ENCODE data around the gene ICAM3.

ICAM3 gene

DNA sequence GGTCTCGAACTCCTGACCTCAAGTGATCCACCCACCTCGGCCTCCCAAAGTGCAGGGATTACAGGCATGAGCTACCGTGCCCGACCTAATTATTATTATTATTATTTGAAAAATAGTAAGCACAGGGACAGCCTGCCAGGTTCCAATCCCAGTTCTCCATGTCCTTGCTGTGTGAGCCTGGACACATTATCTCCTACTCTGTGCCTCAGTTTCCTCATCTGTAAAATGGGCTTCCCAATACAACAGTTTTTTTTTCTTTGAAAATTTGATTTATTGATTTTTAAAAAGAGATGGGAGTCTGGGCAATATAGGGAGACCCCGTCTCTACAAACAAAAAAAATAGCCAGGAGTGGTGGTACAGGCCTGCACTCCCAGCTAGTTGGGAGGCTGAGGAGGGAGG is 33.1 kb downstream of the ICAM3 start:
- no peak for DNase-seq (ENCODE audit: low read depth in 1 of 2, low spot score in 1 of 2)
- no peak for TF ChIP-seq JUND (IDR thresholded peaks at IDR 0.05; ENCODE audit: low read depth)
- in situ Hi-C loops (cut with HindIII; ENCODE audit: low pct_unique_long_range_greater_than_20kb, low sequenced_read_pairs): no loop called here

DNA sequence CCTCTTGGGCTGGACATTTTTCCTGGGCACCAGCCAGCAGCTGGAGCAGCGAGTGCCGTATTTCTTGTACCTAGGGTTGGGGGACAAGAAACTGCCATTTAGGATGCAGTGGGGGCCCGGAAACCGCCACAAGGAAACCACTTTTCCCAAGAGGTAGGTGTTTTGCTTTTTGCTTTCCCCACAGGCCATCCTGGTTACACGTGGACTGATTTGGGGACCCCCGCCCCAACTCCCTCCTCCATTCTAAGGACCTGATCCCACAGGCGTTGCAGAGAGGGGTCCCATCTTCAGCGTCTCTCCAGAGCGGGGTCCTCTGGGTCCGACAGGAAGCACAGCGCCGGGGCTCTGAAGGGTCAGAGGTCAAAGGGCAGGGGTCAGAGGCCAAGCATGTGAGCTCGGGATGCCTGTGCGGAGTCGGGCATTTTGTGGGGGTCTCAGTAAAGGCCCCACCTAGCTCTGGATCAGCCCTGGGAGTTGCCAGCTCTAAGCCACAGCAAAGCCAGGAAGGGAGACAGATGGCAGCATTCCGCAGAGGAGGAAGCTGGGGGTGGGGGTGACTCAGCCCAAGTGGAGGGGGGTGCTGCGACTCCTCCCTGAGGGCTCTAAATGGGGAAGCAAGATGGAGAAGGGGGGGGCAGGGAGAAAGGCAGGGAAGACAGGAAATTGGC is 34.2 kb downstream of the ICAM3 start:
- no peak for TF ChIP-seq JUND (IDR thresholded peaks at IDR 0.05; ENCODE audit: low read depth)
- DNase-seq (ENCODE audit: low read depth in 1 of 2, low spot score in 1 of 2): no peak
- in situ Hi-C loops (cut with HindIII; ENCODE audit: low pct_unique_long_range_greater_than_20kb, low sequenced_read_pairs): no loop called here

DNA sequence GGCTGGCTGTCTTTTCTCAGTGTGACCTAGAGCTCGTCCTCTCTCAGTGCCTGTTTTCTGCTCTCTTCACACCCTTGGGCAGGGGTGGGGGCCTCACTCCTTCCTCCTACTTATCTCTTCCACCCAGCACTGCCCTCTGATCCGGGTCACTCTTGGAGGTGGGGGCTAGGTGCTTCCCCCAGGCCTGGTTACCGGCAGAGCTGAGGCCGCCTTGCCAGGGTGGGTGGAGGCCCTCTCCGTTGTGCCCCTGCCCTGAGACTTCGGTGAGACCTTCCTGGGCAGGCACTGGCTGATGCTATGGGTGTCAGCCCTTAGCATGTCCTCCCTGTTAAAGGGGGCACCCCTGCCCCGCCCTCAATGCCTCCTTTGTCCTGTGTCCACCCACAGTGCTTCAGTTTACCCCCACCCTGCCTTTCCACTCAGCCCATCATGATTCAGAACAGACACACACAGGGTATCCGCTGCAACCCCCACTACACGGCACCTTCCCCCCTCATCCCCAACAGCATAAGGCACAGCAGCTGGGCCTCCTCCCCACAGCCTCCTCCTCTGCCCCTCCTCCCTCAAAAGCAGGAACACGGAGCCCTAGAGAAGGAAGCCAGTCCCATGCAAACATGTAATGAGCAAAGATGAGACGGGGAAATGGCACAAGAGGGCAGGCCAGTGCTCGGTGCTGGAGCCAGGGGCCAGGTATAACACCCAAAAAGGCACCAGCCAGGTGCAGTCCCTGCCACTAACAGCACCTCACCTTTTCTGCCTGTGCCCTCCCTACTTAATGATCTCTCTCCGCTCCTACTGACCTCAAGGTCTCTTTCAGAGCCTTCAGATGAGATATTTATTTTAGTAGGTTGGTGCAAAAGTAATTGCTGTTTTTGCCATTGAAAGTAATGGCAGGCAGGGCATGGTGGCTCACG is 39.6 kb downstream of the ICAM3 start:
- in situ Hi-C loops (cut with HindIII; ENCODE audit: low pct_unique_long_range_greater_than_20kb, low sequenced_read_pairs): no loop called here
- peak in 1 of 2 experiments; percentile 22 for DNase-seq (ENCODE audit: low read depth in 1 of 2, low spot score in 1 of 2)
- TF ChIP-seq JUND (IDR thresholded peaks at IDR 0.05; ENCODE audit: low read depth): no peak

DNA sequence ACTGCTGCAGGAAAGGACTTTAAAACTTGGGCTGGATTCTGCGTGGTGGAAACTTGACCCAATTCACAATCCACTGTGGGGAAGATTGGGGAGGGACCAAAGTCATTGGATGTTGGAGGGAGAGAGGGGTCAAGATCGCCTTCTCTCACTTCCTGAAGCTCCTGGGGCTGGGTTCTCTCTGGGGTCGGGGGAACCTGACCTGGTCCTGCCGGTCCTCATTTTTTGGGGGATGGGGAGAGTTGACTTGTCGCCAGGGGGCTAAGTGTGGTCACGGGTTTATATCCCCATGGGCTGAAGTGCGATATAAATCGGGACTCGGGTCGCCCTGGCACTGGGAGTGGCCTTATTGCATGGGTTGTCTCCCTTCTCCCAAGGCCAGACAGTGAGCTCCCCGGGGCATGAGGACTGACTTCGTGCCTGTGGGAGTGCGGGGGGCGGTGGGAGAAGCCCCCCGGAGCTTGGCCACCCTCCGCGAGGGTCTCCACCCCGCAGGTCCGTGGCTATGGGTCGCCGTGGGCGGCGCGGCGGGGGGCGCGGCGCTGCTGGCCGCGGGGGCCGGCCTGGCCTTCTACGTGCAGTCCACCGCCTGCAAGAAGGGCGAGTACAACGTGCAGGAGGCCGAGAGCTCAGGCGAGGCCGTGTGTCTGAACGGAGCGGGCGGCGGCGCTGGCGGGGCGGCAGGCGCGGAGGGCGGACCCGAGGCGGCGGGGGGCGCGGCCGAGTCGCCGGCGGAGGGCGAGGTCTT is 43.4 kb downstream of the ICAM3 start:
- DNase-seq (ENCODE audit: low read depth in 1 of 2, low spot score in 1 of 2): no peak
- in situ Hi-C loops (cut with HindIII; ENCODE audit: low pct_unique_long_range_greater_than_20kb, low sequenced_read_pairs): no loop called here
- TF ChIP-seq JUND (IDR thresholded peaks at IDR 0.05; ENCODE audit: low read depth): no peak

DNA sequence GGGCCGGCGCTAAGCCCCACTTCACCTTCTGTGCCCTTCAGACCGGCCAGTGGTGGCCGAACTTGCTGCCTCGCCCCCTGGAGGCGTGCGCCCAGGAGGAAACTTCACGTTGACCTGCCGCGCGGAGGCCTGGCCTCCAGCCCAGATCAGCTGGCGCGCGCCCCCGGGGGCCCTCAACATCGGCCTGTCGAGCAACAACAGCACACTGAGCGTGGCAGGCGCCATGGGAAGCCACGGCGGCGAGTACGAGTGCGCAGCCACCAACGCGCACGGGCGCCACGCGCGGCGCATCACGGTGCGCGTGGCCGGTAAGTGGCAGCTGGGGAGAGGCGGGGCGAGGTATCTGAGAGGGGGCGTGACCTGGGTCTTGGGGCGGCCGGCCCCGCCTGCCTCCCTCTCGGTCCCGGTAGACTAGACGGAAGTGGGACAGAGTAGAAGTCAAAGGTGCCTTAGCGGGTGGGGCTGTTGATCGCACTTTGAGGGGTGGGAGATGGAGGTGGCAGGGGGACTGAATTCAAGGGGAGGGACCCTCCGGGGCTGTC is 44.0 kb downstream of the ICAM3 start:
- in situ Hi-C loops (cut with HindIII; ENCODE audit: low pct_unique_long_range_greater_than_20kb, low sequenced_read_pairs): no loop called here
- no peak for TF ChIP-seq JUND (IDR thresholded peaks at IDR 0.05; ENCODE audit: low read depth)

DNA sequence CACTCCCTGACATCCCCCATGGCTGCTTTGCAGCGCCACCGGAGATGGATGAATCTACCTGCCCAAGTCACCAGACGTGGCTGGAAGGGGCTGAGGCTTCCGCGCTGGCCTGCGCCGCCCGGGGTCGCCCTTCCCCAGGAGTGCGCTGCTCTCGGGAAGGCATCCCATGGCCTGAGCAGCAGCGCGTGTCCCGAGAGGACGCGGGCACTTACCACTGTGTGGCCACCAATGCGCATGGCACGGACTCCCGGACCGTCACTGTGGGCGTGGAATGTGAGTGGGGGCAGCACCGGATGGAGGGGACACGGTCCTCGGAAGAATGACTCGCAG is 45.1 kb downstream of the ICAM3 start:
- DNase-seq (ENCODE audit: low read depth in 1 of 2, low spot score in 1 of 2): no peak
- TF ChIP-seq JUND (IDR thresholded peaks at IDR 0.05; ENCODE audit: low read depth): no peak
- in situ Hi-C loops (cut with HindIII; ENCODE audit: low pct_unique_long_range_greater_than_20kb, low sequenced_read_pairs): no loop called here

More for the DNA sequence above, 44.0 kb downstream of the ICAM3 start:
- no peak for DNase-seq (ENCODE audit: low read depth in 1 of 2, low spot score in 1 of 2)

DNA sequence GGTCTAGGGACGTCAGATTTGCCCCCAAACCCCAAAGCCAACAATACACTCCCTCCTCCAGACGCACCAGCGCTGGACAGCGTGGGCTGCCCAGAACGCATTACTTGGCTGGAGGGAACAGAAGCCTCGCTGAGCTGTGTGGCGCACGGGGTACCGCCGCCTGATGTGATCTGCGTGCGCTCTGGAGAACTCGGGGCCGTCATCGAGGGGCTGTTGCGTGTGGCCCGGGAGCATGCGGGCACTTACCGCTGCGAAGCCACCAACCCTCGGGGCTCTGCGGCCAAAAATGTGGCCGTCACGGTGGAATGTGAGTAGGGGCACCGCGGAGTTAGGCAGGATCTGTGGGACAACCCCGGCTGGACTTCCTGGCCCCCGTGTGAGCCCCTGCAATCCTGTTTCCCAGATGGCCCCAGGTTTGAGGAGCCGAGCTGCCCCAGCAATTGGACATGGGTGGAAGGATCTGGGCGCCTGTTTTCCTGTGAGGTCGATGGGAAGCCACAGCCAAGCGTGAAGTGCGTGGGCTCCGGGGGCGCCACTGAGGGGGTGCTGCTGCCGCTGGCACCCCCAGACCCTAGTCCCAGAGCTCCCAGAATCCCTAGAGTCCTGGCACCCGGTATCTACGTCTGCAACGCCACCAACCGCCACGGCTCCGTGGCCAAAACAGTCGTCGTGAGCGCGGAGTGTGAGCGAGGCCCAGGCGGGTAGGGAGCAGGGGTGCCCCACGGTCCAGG is 45.6 kb downstream of the ICAM3 start:
- TF ChIP-seq JUND (IDR thresholded peaks at IDR 0.05; ENCODE audit: low read depth): no peak
- DNase-seq (ENCODE audit: low read depth in 1 of 2, low spot score in 1 of 2): no peak
- in situ Hi-C loops (cut with HindIII; ENCODE audit: low pct_unique_long_range_greater_than_20kb, low sequenced_read_pairs): no loop called here

DNA sequence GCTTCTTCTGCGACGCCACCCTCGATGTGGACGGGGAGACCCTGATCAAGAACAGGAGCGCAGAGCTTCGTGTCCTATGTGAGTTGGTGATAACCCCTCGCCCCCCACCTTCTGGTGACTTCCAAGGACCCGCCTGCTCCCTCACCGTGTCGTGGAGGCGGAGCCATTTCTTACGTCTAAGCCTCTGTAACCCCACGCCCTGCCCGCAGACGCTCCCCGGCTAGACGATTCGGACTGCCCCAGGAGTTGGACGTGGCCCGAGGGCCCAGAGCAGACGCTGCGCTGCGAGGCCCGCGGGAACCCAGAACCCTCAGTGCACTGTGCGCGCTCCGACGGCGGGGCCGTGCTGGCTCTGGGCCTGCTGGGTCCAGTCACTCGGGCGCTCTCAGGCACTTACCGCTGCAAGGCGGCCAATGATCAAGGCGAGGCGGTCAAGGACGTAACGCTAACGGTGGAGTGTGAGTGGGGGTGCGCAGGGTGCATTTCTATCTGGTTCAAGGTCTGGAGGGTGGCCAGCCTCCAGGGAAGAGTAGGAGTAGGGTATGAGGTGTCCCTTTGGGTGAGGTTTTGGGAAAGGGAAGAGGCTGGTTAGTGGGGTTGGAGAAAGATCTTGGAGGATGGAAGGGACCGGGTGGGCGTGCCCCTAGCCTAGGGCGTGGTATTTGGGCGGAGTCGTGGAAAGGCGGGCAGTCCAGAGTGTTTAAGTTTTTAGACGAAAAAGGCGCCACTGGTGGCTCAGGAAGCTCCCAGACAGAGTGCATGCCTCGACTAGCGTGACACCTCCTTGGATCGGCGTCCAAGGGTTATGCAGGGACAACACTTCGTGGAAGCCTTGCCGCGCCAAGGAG is 46.4 kb downstream of the ICAM3 start:
- no peak for DNase-seq (ENCODE audit: low read depth in 1 of 2, low spot score in 1 of 2)
- in situ Hi-C loops (cut with HindIII; ENCODE audit: low pct_unique_long_range_greater_than_20kb, low sequenced_read_pairs): no loop called here
- TF ChIP-seq JUND (IDR thresholded peaks at IDR 0.05; ENCODE audit: low read depth): no peak

DNA sequence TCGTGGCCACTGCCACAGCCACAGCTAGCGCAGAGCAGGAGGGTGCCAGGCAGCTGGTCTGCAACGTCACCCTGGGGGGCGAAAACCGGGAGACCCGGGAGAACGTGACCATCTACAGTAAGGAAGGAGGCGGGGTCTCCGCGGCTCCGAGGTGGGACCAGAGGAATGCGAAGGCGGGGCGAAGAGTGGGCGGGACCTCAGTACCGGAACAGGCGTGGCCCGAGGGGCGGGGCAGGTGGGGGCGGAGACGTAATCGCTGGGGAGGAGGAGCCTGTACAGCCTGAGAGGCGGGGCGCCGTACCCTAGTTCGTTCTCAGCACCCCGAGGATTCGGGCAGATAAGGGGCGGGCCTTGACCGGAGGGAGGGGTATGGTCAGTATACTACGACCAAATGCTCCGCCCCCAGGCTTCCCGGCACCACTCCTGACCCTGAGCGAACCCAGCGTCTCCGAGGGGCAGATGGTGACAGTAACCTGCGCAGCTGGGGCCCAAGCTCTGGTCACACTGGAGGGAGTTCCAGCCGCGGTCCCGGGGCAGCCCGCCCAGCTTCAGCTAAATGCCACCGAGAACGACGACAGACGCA is 47.1 kb downstream of the ICAM3 start:
- TF ChIP-seq JUND (IDR thresholded peaks at IDR 0.05; ENCODE audit: low read depth): no peak
- peak; percentile 82 to 90 for DNase-seq (ENCODE audit: low read depth in 1 of 2, low spot score in 1 of 2)
- in situ Hi-C loops (cut with HindIII; ENCODE audit: low pct_unique_long_range_greater_than_20kb, low sequenced_read_pairs): no loop called here

DNA sequence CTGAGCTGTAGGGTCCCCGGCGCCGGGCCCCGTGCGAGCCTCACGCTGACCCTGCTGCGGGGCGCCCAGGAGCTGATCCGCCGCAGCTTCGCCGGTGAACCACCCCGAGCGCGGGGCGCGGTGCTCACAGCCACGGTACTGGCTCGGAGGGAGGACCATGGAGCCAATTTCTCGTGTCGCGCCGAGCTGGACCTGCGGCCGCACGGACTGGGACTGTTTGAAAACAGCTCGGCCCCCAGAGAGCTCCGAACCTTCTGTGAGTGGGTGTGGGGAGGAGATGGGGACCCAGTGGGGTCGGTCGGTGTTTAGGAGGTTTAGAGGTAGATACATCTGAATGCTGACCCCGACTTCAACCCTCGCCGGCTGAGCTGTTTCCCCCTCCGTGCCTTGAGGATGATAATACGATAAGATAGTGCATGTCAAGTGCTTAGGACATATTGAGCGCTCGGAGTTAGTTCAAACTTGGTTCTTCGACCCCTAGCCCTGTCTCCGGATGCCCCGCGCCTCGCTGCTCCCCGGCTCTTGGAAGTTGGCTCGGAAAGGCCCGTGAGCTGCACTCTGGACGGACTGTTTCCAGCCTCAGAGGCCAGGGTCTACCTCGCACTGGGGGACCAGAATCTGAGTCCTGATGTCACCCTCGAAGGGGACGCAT is 47.7 kb downstream of the ICAM3 start:
- in situ Hi-C loops (cut with HindIII; ENCODE audit: low pct_unique_long_range_greater_than_20kb, low sequenced_read_pairs): no loop called here
- TF ChIP-seq JUND (IDR thresholded peaks at IDR 0.05; ENCODE audit: low read depth): no peak
- DNase-seq (ENCODE audit: low read depth in 1 of 2, low spot score in 1 of 2): no peak

All from T47D (cell line).